Sciatic nerve (tissue), 2 donors: ENCODE data around the gene PROSER2. TPM values are rescaled to one million over a fixed set of nuclear protein-coding genes. Genes with fewer than 3 reads are reported as not detected.

ENCODE experiments used
- ATAC-seq: fragments of 200-7000 bp; cut with Tn5 transposase; one replicate; pipeline ENCODE4 v1.9.1; 2020; ENCODE audit warnings: mild to moderate bottlenecking, moderate library complexity
- DNase-seq: peaks from one replicate; pipeline ENCODE4 v3.0.0-alpha.2; 2020; ENCODE audit warnings: low spot score
- intact Hi-C: fragments of 100-400 bp; cut with DNase I; formaldehyde crosslinking; loops from one replicate; pipeline ENCODE4 v1.14.2; 2022
- total RNA-seq: library from RNA; stranded (reverse); fragmentation: NEBNext Ultra II Directional; extraction: Animal tissue kit (Norgen Biotek cat#: 25700); gene quantifications from one replicate; pipeline ENCODE4 v1.2.1, GENCODE V29; 2021
- donor health status: DM: no; HTN: no; CAD: no.
- donor health status: DM: no; HTN: no; CAD: no.

Gene PROSER2, protein sequence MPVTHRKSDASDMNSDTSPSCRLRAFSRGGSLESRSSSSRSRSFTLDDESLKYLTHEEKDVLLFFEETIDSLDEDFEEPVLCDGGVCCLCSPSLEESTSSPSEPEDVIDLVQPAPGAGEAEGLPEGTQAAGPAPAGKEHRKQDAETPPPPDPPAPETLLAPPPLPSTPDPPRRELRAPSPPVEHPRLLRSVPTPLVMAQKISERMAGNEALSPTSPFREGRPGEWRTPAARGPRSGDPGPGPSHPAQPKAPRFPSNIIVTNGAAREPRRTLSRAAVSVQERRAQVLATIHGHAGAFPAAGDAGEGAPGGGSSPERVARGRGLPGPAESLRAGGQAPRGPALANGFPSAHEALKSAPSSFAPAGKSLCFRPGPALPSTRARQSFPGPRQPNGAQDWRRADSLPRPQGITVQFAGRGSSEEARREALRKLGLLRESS
- total RNA-seq: 23.7 TPM

- intact Hi-C loops: no loop called here
Measured at GRCh38 chr10:11823122-11823988, at the start of gene PROSER2. Gene PROSER2 (plus strand): TSS chr10:11823356. CDS start chr10:11852078, 28,722 bp downstream.

GRCh38 chr10:11773761-11774441 lies 49.3 kb upstream of the PROSER2 start:
- DNase-seq: no peak
- no peak for ATAC-seq
- intact Hi-C loops: no loop called here

More at GRCh38 chr10:11823122-11823988, at the start of gene PROSER2:
- DNase-seq: peak; percentile 70
- ATAC-seq: peak; percentile 78

- intact Hi-C loops: no loop called here
- ATAC-seq: no peak
- no peak for DNase-seq
Measured at GRCh38 chr10:11775412-11775811, 47.7 kb upstream of the PROSER2 start.

DNA sequence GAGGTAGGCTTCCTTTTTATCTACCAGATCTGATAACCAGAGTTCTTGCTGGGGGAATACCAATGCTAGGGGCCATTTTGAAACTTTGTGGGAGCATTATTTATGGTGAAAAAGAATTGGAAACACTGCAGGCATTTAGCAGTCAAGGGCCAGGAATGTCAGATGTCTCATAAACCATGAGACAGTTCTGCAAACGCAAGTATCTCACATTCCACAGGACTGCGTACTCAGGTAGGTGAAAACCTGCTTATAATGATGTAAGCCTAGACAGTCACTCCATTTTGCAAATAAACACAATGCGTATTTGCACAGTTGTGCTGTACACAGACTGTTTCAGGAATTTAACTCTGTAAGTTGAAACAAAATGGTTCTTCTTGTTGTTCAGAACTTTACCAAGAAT lies 47.1 kb upstream of the PROSER2 start:
- no peak for DNase-seq
- intact Hi-C loops: no loop called here
- no peak for ATAC-seq

DNA sequence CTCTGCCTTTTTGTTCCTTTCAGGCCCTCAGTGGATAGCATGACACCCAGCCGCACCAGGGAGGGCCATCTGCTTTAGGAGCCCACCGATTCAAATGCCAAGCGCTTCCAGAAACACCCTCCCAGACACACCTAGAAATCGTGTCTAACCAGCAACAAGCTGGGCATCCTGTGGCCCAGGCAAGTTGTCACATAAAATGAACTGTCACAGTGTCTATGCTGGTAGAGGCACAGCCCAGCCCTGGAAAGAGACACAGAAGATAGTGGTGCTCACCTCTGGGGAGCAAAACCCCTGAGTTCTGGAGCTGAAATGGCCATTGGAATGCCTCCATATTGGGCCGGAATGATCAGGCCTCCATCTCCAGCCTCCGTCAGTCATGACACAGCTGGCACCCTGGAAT lies 42.0 kb upstream of the PROSER2 start:
- no peak for DNase-seq
- no peak for ATAC-seq

DNA sequence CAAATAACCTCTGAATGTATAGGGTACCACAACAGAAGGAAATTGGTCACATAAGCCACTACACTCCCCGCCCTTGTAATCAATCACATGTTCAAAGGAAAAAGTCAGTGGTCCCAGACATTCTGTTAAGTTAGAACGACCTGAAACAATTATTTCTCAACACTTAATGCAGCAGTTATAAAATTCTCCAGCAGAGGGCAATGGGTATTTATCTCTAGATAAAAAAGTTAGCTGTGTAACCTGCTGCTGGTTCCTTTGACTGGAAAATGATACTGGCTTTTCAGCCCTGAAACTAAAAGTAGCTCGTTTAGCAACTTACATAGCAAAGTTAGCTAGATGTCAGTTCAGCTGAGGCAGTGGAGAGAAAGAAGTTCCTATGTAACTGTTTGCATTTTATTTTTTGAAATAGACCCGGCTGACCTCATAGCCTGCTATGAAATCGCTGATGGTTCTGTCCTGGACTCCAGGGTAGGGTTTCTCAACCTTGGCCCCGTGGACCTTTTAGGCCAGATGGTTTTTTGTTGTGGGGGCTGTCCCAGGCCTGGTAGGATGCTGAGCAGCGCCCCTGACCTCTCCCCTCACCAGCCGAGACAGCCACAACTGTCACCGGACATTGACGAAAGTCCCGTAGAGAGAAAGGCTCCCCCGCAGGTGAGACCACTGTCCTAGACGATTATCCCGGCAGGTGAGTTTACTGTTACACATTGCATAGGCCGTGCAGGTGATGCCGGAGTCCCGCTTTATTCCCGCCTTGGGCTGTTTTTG lies 40.2 kb upstream of the PROSER2 start:
- intact Hi-C loops: loop anchor here (10.0 kb wide), 1 partner anchor 202 kb away; no protein-coding TSS in a partner anchor
- no peak for DNase-seq
- ATAC-seq: peak; percentile 40

More for the DNA sequence above, 42.0 kb upstream of the PROSER2 start:
- intact Hi-C loops: loop anchor here (10.0 kb wide), 1 partner anchor 204 kb away; no protein-coding TSS in a partner anchor

DNA sequence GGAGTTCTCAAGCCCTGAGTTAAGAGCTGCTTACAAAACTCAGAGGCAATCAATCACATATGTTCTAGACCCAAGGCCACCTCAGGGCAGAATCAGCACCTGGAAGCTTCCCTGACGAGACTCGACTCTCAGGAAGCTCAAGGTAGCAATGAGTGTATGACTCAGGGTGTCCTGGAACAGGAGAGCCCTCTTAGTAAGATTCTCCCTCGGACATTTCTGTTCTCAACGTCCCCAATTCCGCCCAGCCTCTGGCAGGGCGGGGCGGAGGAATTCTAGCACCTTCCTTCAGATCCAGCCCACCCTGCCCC lies 39.6 kb upstream of the PROSER2 start:
- ATAC-seq: no peak
- intact Hi-C loops: loop anchor here (10.0 kb wide), 1 partner anchor 201 kb away; no protein-coding TSS in a partner anchor
- no peak for DNase-seq

DNA sequence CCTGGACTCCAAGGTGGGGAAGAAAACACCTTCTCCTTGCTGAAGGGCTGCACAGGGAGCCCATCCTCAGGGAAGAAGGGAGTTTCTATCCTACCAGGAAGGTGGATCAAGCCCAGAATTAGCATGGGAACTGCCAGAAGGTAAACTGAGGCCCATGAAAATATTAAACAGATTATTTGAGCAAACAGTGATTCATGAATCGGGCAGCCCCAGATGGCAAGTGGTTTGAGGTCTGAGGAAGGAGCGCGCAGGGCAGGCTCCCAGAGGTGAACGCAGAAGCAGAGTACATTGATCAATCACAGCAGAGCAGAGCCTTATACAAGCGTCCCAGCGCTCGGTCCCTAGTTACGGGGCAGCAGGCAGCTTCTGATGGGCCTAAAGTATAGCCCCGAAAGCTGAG lies 35.8 kb upstream of the PROSER2 start:
- DNase-seq: no peak
- no peak for ATAC-seq
- intact Hi-C loops: loop anchor here (10.0 kb wide), 1 partner anchor 197 kb away; no protein-coding TSS in a partner anchor

- intact Hi-C loops: loop anchor here (10.0 kb wide), 1 partner anchor 197 kb away; no protein-coding TSS in a partner anchor
- ATAC-seq: no peak
- no peak for DNase-seq
Measured at GRCh38 chr10:11787846-11788245, 35.3 kb upstream of the PROSER2 start.

- intact Hi-C loops: loop anchor here (10.0 kb wide), 1 partner anchor 195 kb away; no protein-coding TSS in a partner anchor
Measured at GRCh38 chr10:11789306-11789705, 33.9 kb upstream of the PROSER2 start.

DNA sequence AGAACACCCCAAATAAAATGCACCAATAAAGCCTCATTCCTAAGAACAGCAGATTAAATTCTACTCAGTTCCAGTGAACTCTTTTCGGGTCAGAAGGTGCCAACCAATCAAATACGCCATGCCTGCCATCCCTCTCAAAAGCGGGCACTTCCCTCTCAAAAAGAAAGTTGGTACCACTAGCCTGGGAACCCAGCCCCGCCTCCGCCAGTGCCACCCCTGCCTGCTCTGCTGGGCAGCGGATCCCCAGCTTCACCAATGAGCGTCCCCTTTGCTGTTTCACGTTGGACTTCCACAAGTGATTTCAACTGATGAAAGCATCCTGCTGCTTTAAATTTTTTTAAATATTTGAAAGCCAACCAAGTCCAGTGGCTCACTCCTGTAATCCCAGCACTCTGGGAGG lies 33.2 kb upstream of the PROSER2 start:
- DNase-seq (no peak), ATAC-seq (no peak)
- intact Hi-C loops: loop anchor here (10.0 kb wide), 1 partner anchor 195 kb away; no protein-coding TSS in a partner anchor

More at GRCh38 chr10:11789306-11789705, 33.9 kb upstream of the PROSER2 start:
- no peak for DNase-seq
- ATAC-seq: peak; percentile 27

- ATAC-seq: peak; percentile 33
- no peak for DNase-seq
- intact Hi-C loops: no loop called here
Measured at GRCh38 chr10:11793762-11794479, 29.2 kb upstream of the PROSER2 start.

GRCh38 chr10:11794566-11794965 lies 28.6 kb upstream of the PROSER2 start:
- no peak for ATAC-seq
- DNase-seq: no peak
- intact Hi-C loops: no loop called here

GRCh38 chr10:11795101-11795920 lies 27.8 kb upstream of the PROSER2 start:
- intact Hi-C loops: no loop called here
- DNase-seq: no peak
- ATAC-seq: no peak

- no peak for DNase-seq
- no peak for ATAC-seq
- intact Hi-C loops: no loop called here
Measured at GRCh38 chr10:11796474-11796873, 26.7 kb upstream of the PROSER2 start.

DNA sequence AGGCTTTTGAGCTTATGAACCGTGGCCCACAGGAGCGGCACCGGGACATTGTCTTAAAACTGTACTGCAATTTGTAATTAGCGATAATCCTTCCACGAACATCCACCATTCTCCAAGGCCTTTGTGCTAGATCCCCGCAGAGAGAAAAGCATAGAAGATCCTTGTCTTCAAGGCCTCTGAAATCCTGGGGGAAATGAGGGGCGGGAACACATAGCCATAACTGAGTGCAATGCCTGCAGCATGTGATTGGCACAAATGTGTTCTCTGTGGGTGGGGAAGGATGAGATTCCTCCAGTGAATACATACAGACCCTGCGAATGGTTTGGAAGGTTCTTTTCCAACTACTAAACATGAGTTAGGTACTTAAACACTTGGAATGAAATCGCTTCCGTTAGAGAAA lies 25.9 kb upstream of the PROSER2 start:
- DNase-seq: no peak
- no peak for ATAC-seq
- intact Hi-C loops: no loop called here
